ENCODE data around the gene RPGRIP1L. TPM values are rescaled to one million over a fixed set of nuclear protein-coding genes. Genes with fewer than 3 reads are reported as not detected.

Gene RPGRIP1L
- total RNA-seq, result 7.1 and 8.6 TPM in 2 replicates

DNA sequence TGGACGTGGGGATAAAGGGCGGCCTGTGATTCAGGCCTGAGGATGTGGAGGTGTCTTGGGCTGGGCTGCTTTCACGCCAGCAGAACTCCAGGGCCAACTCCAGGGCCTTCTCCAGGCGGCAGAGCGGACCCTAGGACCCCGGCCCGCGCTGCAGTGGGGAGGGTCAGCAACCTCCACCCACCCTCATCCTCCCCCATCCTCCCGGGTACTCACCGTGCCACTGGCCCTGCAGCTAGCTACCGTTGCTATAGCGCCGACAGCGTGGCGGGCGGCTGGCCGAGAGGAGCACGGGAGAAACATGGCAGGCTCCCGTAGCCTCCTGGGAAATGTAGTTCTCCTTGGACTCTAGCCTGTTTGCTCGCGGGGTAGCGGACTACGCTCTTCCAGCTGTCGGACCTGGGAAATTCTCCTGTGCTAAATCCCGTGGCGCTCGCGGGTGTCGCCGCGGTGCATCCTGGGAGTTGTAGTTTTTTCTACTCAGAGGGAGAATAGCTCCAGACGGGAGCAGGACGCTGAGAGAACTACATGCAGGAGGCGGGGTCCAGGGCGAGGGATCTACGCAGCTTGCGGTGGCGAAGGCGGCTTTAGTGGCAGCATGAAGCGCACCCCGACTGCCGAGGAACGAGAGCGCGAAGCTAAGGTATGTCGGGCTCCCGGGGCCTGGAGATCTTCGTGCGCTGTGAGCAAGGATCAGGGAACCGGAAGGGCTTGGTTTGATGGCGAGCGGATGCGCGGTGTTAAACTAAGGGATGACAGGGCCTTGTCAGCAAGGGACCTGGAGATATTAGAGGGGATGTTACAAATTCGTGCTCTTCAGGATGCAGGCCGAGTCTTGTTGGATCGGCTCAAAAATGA lies at the start of gene RPGRIP1L, which contains the start of gene FTO:
Gene RPGRIP1L (minus strand): TSS at position 270 of the 855 bp plus-strand sequence. CDS start 3,136 bp downstream, outside the sequence.
Gene FTO (plus strand): TSS at position 567 of the 855 bp plus-strand sequence.
- peak; percentile 97 for DNase-seq (ENCODE audit: extremely low read depth, low read depth, low spot score)

DNA sequence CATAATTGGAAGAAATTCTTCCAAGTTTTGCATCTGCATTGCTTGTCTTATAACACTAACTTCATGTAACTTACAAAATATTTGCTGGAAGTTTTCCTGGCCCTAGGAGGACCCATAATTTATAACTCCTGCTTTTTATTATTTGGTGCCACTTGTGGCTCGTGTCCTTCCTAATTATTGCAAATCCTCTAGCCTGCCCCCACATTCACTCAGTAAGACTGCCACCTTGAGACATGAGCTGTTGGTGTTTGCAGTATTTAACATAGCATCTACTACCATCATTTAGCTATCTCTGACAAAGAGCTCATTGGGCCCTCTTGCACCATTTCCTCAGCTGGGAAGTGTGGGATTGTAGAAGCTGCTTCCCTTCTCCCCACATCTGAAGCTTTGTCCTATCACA lies 49.8 kb upstream of the RPGRIP1L start:
- DNase-seq (ENCODE audit: extremely low read depth, low read depth, low spot score), result no peak

DNA sequence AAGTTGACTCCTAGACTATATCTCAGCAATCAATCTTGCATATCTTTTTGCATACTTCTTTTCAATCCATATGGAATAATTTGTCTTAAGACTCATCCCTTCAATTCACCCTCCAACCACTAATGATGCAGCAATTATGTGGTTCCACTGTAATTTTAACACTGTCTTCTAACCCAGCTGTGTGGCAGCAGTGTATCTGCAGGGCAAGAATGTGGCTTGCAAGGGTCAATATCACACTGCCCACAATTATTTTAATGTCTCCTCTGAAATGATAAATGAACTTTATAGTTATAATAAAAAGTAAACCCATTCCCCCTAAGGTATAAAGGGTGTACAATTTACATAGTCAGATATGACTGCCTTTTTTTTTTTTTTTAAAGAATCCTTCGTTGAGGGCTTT lies 48.9 kb upstream of the RPGRIP1L start:
- DNase-seq (ENCODE audit: extremely low read depth, low read depth, low spot score), result no peak

DNA sequence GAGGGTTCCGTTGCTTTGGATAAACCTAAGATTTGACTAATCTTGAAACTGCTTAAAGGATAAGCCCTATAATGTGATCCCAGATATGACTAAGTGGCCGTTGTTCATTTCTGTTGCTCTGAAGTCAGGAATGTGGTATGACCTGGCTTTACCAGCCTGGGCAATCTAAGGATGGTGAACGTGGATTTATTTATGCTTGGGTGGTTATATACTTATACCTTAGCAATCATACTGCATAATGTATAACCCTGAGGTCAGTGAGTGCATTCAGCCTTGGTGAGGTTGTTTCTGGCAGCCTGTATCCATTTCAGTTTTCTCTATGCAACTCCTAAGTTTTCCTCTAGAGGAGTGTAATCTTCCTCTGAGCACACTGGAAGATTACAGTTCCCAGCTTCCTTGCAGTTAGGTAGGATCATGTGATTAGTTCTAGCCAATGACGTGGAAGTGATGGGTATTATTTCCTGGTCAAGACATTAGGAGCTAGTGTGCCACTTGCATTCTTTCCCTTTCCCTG lies 42.2 kb upstream of the RPGRIP1L start:
- DNase-seq (ENCODE audit: extremely low read depth, low read depth, low spot score), result no peak

DNA sequence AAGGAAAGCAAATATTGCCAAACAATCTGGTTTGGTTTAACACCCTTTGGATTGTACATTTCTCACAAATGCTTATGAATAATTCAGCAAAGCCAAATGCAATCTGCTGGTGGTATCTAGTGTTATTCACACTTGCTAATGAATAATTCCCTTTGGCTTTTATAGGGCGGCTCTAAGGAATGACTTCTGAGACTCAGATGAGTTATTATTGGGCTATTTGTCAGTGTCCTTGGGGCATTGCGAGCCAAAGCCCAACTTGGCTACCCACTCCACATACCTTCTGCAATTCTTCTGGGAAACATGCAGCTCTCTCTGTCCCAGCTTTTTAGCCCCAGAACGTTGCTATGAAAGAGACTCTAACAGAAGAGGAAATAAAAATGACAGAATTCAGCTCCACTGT lies 41.4 kb upstream of the RPGRIP1L start:
- DNase-seq (ENCODE audit: extremely low read depth, low read depth, low spot score), result no peak

DNA sequence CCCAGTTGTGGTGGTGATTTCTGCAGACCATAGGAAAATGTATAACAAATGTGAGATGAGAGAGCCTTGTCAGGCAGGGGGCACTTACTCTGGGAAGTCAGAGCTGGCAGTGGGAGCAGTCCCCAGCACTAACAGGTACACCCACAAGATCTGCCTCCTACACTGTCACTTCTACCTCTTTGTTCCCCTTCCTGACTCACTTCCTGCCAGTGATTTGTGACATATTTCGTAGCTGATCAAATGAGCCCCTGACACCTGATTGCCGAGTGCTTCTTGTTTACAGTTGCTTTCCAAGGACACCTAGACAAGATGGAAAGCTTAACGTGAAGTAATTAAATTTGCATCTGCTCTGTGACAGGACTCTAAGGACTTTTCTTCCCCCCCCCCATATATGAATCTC lies 40.8 kb upstream of the RPGRIP1L start:
- no peak for DNase-seq (ENCODE audit: extremely low read depth, low read depth, low spot score)

DNA sequence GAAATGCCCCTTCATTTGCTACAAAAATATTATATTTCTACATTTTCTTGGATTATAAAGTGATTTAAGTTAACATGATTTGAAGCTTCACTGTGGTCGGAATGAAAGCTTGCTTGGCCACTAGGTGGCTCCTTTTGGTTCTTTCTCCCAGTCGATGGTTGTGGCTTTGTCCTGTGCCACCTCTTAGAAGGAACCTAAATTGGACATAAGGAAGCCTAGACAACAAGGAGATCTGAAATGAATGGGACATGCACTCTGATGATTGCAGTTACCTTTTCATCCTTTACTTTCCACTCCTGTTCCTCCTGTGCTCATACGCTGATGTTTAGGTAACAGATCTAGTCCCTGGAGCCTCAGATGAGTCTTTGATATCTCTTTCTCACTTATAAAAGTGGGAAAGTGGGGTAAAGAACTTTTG lies 39.5 kb upstream of the RPGRIP1L start:
- DNase-seq (ENCODE audit: extremely low read depth, low read depth, low spot score), result no peak

DNA sequence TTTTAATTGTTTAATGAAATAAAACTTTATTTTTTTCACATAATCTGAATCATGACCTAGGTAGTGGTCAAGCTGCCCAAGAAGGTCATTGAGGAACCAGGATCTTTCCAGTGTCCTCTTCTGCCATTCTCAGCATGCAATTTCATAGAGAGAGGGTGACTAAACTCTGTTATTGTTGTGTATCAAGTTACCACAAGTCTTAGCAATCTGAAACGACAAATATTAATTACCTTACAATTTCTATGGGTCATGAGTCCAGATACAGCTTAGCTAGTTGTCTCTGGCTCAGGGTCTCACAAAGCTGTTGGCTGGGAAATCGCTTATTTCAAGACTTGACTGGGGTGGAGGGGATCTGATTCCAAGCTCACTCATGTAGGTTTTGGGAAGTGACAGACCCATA lies 37.9 kb upstream of the RPGRIP1L start:
- no peak for DNase-seq (ENCODE audit: extremely low read depth, low read depth, low spot score)

DNA sequence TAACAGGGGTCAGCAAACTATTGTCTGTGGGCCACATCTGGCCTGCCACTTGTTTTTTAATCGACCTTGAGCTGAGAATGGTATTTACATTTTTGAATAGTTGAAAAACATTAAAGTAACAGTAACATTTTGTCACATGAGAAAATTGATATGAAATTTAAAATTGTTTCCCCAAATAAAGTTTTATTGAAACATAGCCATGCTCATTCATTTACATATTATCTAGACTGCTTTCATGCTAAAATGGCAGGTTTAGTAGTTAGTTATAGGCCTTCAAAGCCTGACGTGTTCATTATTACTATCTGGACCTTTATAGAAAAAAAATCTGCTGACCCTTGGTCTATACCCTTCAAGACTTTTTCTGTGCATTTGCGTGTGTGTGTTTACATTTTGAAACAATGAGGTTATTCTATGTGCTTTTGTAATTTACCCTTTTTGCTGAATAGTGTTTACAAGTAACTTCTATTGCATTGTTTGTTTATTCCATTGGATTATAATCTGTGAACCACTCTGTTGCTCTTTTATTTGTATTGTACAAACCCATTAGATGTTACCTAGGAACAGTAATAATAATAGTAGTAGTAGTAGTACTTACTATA lies 37.4 kb upstream of the RPGRIP1L start:
- DNase-seq (ENCODE audit: extremely low read depth, low read depth, low spot score), result no peak

DNA sequence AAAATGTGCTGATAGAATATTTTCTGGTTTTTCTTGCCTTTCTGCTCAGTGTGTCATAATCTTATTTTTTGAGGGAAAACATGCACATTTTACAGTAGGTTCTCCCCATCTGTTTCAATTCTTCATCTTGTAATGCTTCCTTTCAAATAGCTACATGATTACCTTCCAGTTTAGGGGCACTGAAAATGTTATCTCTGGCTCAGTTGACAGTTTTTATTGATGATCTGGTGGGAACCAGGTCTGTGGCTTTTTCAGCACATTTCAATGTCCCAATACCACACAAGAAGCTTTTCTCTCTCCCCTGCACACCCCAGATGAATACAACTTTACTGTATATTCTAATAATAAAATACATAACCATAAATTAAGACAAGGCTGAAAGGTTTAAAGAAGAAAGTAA lies 36.8 kb upstream of the RPGRIP1L start:
- DNase-seq (ENCODE audit: extremely low read depth, low read depth, low spot score), result no peak

DNA sequence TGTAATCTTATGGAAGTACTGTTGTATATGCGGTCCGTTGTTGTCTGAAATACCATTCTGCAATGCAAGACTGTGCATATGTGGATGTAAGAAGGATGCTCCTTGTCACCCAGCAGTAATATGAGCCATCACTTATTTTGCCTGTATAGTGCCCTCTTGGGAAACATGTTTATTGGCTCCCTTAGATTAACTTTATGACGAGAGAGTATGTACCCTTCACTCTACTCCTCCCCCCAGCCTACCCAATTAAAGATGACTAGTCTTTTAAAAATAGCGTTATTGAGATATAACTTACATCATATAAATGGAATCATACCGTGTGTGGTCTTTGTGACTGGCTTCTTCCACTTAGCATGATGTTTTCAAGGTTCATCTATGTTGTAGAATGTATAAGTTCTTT lies 33.9 kb upstream of the RPGRIP1L start:
- DNase-seq (ENCODE audit: extremely low read depth, low read depth, low spot score), result no peak

DNA sequence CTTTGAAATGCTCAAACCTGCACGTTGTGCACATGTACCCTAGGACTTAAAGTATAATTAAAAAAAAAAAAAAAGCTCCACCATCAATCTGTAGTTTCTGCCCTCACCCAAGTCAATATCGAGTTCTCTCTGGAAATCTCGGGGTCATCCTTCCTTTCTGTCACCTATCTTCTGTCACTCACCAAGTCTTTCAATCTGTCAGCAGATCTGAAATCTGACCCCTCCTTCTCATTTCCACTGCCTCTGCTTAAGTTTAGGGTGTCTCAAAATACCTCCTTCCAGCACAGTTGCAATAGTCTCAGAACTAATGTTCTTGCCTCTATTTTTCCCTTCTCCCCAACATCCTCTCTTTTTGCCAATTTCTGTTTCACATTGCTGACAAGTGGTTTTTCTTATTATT lies 32.6 kb upstream of the RPGRIP1L start:
- DNase-seq (ENCODE audit: extremely low read depth, low read depth, low spot score), result no peak

DNA sequence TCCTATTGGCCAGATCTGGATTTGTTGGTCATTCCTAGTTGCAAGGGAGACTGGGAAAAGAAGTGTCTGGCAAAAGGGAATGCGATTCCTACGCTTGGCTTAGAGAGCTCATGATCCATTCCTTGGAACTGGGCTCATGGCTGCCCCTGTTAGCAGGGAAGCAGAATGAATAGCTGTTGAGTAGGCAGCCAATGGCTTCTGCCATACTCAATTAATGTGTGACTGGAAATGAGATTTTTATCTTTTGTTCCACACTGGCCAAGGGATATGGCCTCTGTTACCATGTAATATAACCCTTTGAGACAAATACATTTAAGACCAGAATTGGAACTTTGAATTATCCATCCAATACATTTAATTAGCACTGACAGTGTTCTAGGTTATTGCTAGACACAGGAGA lies 31.2 kb upstream of the RPGRIP1L start:
- DNase-seq (ENCODE audit: extremely low read depth, low read depth, low spot score), result no peak

DNA sequence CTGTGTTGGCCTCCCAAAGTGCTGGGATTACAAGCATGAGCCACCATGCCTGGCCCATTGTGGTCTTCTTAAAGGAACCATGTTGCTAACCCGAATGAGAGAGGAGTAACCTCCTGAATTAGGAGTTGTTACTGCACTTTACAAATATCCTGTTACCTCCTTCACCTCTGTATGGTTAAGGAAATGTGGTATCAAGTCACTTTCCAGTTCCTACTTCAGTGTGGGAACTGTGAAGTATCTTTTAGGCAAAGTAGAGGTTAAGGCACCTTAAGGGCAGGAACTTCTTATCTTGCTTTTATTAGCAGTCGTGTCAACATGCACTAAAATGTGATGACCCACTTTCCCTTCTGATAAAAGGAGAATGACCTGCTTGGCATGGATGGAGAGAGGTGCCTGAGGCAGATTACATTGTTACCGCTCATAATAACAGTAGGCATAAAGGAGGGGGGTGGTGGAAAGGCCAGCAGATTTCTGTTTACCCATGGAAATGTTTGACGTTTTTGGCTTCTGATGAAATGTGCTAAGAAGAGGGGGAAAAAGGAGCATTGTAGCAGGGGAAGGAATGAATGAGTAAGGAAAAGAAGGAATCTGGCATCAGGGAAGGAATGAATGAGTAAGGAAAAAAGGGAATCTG lies 28.8 kb upstream of the RPGRIP1L start:
- peak; percentile 44 for DNase-seq (ENCODE audit: extremely low read depth, low read depth, low spot score)

DNA sequence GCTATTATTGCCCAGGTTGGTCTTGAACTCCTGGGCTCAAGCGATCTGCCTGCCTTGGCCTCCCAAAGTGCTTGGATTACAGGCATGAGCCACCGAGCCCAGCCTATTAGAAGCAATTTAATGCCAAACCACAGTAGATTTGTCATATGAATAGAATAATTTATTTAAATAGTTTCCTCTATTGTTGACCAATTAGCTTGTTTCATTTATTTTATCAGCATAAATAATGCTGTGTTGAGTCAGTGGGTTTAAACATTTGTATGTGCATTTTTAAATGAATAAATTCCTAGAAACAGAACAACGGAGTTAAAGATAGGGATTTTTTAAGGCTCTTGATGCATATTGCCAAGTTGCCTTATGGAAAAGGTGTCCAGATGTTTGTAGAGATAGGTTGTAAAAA lies 27.0 kb upstream of the RPGRIP1L start:
- no peak for DNase-seq (ENCODE audit: extremely low read depth, low read depth, low spot score)

DNA sequence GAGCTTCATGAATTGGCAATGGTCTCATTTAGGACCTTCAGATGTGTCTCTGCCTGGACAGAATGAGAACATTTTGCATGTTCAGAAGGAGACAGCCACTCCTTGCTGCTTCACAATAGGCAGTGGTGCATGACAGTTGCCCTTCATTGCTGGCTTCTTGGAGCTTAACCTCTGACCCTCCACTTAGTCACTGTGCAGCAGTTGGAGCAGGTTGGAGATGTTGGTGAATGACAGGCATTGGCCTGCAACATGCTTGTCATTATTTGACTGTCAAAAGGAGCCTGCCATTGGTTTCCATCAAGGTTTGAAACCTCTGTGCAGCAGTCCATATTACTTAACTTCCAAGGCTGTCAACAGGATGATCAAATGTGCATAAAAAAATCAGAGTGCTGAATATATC lies 23.0 kb upstream of the RPGRIP1L start:
- no peak for DNase-seq (ENCODE audit: extremely low read depth, low read depth, low spot score)

DNA sequence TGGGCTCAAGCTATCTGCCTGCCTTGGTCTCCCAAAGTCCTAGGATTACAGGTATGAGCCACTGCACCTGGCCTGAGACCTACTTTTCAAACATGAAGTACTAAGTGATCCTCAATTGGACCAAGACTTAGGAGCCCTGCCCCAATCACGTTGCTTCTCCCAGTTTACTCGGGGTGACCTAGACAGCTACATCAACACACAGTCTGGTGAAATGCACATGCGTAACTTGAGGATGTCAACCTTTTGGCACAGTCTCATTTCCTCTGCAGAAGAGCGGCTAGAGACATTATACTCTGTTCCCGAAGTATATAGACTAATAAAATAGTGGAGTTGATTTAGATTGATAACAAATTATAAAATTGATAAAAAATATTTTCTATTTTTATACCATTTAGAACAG lies 17.4 kb upstream of the RPGRIP1L start:
- DNase-seq (ENCODE audit: extremely low read depth, low read depth, low spot score), result no peak

DNA sequence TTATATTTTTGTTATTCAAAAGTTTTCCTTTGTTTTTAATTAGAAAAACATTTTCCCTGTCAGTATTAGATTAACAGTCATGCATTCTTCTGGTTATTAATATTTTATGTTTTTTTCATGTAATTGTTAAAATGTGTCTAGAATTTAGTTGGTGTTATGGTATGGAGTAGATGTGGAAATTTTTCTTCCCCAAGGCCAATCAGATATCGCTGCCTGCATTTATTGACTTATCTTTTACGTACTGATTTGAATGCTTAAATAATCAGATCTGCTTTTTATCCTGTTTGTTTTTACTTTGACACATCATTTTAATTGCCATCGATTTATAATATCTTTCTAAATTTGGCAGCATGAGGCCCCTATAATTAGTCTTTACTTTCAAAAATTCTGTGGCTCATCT lies 13.9 kb upstream of the RPGRIP1L start:
- DNase-seq (ENCODE audit: extremely low read depth, low read depth, low spot score), result no peak

DNA sequence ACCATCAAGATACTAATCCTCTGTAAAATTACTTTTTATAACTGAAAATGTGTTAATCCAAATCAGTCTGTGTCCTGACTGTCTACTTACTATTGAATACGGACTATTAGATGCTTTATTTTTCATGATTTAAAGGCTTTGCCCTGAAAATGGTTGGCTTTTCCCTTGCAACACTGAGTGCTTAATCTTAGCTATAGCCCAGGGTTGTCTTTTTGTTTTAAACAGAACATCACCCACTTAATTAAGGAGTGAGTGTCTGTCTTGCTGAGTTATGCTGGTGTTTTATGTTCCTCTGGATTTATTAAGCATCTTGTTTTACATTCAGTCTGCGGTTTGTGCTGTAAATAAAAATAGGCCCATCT lies 11.3 kb upstream of the RPGRIP1L start:
- DNase-seq (ENCODE audit: extremely low read depth, low read depth, low spot score), result no peak

DNA sequence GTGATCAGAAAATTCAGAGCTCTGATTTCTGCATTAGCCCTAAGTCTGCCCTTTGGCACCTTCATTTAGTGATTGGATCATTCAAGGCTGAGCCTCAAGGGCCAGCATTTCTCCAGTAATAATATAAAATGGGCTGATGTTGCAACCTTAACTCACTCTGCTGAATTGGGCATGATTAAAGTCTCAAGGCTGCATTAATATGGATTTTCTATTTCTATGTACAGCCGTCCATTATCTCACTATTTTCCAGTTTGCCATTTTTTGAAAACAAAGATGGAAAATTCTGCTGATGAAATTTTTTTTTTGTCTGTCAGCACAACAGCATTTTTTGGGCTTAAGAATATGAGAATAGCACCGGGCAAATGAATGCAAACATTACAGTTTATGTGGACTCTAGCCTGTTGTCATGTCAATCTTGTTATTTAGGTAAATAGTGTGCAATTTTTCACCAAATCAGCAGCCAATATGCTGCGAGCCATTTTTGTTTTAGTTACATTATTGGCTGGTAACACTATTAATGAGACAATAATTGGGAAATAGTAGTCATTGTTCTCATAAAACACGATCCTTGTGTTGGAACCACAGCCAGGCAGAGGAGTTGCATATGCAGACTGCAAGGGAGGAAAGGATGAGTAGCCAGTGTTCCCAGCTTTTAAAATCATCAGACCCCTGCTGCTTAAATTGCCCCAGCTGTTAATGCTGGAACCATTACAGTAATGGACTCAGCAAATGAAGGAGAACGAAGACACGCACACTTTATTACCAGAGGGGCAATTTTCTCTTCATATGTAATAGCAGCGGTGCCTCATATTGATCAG lies 10.8 kb upstream of the RPGRIP1L start:
- no peak for DNase-seq (ENCODE audit: extremely low read depth, low read depth, low spot score)
